Measurements from ENCODE around the gene TBC1D22A. TPM values are rescaled to one million over a fixed set of nuclear protein-coding genes. Genes with fewer than 3 reads are reported as not detected.

TBC1D22A gene
- total and polyA plus RNA-seq, 10 of the 15 experiments (the other 5 are each of a cell fraction or from before 2014, with no cell fraction given), result 0.63 to 44.7 (median 27.4) TPM

GRCh38 chr22:46792841-46793261 is 30.4 kb downstream of the TBC1D22A start (continued):
- no peak for TF ChIP-seq NBN (IDR thresholded peaks at IDR 0.05)
- no peak for TF ChIP-seq SREBF1 (IDR thresholded peaks at IDR 0.05; ENCODE audit: low read length)
- TF ChIP-seq RELB (IDR thresholded peaks at IDR 0.05; ENCODE audit: low read depth), result no peak
- TF ChIP-seq BHLHE40 (IDR thresholded peaks at IDR 0.05; ENCODE audit: borderline replicate concordance in 1 of 2, low read depth in 2 of 2, low read length in 1 of 2), result no peak
- no peak for TF ChIP-seq KLF5 (IDR thresholded peaks at IDR 0.05; ENCODE audit: partially characterized antibody)
- no peak for TF ChIP-seq LARP7 (IDR thresholded peaks at IDR 0.05)

GRCh38 chr22:46793497-46793896 is 31.0 kb downstream of the TBC1D22A start:
- H3K9ac ChIP-seq (ENCODE audit: control insufficient read depth, insufficient read depth, low read length), result no peak overlapping the region
- H3K4me3 ChIP-seq, result no peak overlapping the region
- intact Hi-C loops (cut with micrococcal nuclease; ENCODE audit: unreplicated experiment) (no loop called here), in situ Hi-C loops (cut with MboI) (no loop called here)
- ChIA-PET CTCF (interaction anchor here (1.1 to 1.4 kb wide), 2 partner anchors 10 to 35 kb away, joined by 5 to 10 read pairs; no protein-coding TSS in a partner anchor), SMC1A (ENCODE audit: uncharacterized antibody, unreplicated experiment) (no interaction called here), POLR2A (no interaction called here), RAD21 (ENCODE audit: unreplicated experiment) (interaction anchor here (1.0 kb wide), 1 partner anchor 35 kb away, joined by 3 read pairs; no protein-coding TSS in a partner anchor)
- H3K27me3 ChIP-seq (replicated peaks in 1 of 2; ENCODE audit: control insufficient read depth in 2 of 2, insufficient read depth in 2 of 2, low read length in 1 of 2), result no peaks in the 10 kb centered on the region
- ATAC-seq (no peak), FAIRE-seq (no peak), DNase-seq (ENCODE audit: low read depth, low spot score) (no peak)
- WGBS (ENCODE audit: insufficient coverage, insufficient replicate concordance, low lambda C conversion rate, missing lambda C conversion rate), result 98% methylated on average over 23 of the region's 23 CpGs
- H2AFZ ChIP-seq (ENCODE audit: control insufficient read depth, low read depth, low read length), result no peak overlapping the region
- H3K4me1 ChIP-seq (ENCODE audit: control insufficient read depth, insufficient read depth, low read length), result peaks cover 16% of the 10 kb centered on the region
- no peak overlapping the region for H3K27ac ChIP-seq (ENCODE audit: control insufficient read depth, insufficient read depth)
- H4K20me1 ChIP-seq (ENCODE audit: control insufficient read depth, insufficient read depth), result 0 out of 2 replicates have a peak, but pooled peaks cover 3% of the 10 kb centered on the region
- H3K9me3 ChIP-seq (replicated peaks; ENCODE audit: control insufficient read depth, insufficient read depth, low read length), result no peaks in the 10 kb centered on the region
- peaks cover 27% of the 10 kb centered on the region for H3K79me2 ChIP-seq (ENCODE audit: control insufficient read depth, insufficient read depth, low read length)
- no TSS peak for BruUV-seq (replicated peaks)
- H3K36me3 ChIP-seq (ENCODE audit: control insufficient read depth in 2 of 2, insufficient read depth in 2 of 2, low read length in 1 of 2), result peaks cover 27 to 42% of the 10 kb centered on the region in 2 experiments
- no peak overlapping the region for H3K4me2 ChIP-seq (ENCODE audit: control insufficient read depth, insufficient read depth)
- TF ChIP-seq IKZF2 (IDR thresholded peaks at IDR 0.05) (no peak), RB1 (IDR thresholded peaks at IDR 0.05; ENCODE audit: borderline replicate concordance) (no peak), SKIL (IDR thresholded peaks at IDR 0.05; ENCODE audit: low read depth, poor library complexity, severe bottlenecking) (no peak), BRCA1 (IDR thresholded peaks at IDR 0.05; ENCODE audit: low read depth, low read length) (no peak), CEBPB (IDR thresholded peaks at IDR 0.05; ENCODE audit: borderline replicate concordance in 1 of 2, low read depth in 2 of 2, low read length in 2 of 2) (no peak)

Data from GM12878 (cell line).